ENCODE results near the gene KLHL20.
"Not testable (repeated sequence)": the region's sequence is repeated elsewhere in the genome, so short reads cannot be mapped to it uniquely, and the experiment has no call there.

Gene KLHL20

GRCh38 chr1:173688300-173688699, 26.5 kb upstream of the KLHL20 start:
- H3K4me3 ChIP-seq (ENCODE audit: insufficient read depth in 1 of 2, low read depth in 1 of 2, low read length in 2 of 2) = no peak overlapping the region
- WGBS = 94% methylated on average over 2 of the region's 2 CpGs
- no peaks in the 10 kb centered on the region for H3K36me3 ChIP-seq (ENCODE audit: control insufficient read depth in 1 of 2, insufficient read depth in 2 of 2, low read depth in 1 of 2, low read length in 2 of 2)
- H2BK12ac ChIP-seq (ENCODE audit: low read length in 2 of 2) = no peak overlapping the region
- no peak overlapping the region for H3K27ac ChIP-seq (ENCODE audit: low read length, poor library complexity, severe bottlenecking)
- H3K9me3 ChIP-seq (ENCODE audit: control insufficient read depth, low read length) = no peaks in the 10 kb centered on the region
- H3K27me3 ChIP-seq (ENCODE audit: control insufficient read depth in 1 of 2, insufficient read depth in 1 of 2, low read length in 2 of 2) = no peaks in the 10 kb centered on the region
- no peak overlapping the region for H2AFZ ChIP-seq (ENCODE audit: low read depth, low read length)
- H3K23ac ChIP-seq (ENCODE audit: low read length in 2 of 2) = no peak overlapping the region
- H2BK120ac ChIP-seq (ENCODE audit: low read depth, low read length) = no peak overlapping the region
- no peaks in the 10 kb centered on the region for H3K4me1 ChIP-seq (ENCODE audit: control insufficient read depth, insufficient read depth, low read depth, low read length)
- no peak overlapping the region for H3K9ac ChIP-seq (ENCODE audit: low read length)
- H2AK5ac ChIP-seq (ENCODE audit: low read length, severe bottlenecking) = no peak overlapping the region
- no peak overlapping the region for H3K4ac ChIP-seq (ENCODE audit: low read depth in 1 of 2, low read length in 2 of 2)
- H4K91ac ChIP-seq (ENCODE audit: low read length) = no peak overlapping the region
- no peaks in the 10 kb centered on the region for H3K79me1 ChIP-seq (replicated peaks; ENCODE audit: low read length, poor library complexity, severe bottlenecking)
- DNase-seq = no peak
- H2BK5ac ChIP-seq (ENCODE audit: low read depth, low read length, poor library complexity, severe bottlenecking) = no peak overlapping the region
- H3K4me2 ChIP-seq (ENCODE audit: low read length, poor library complexity, severe bottlenecking) = no peak overlapping the region
- H2BK15ac ChIP-seq (ENCODE audit: low read depth, poor library complexity, severe bottlenecking) = no peak overlapping the region
- no peak overlapping the region for H3K18ac ChIP-seq (ENCODE audit: low read depth in 1 of 2, low read length in 2 of 2)
- H4K8ac ChIP-seq (ENCODE audit: low read length) = no peak overlapping the region
- H3K14ac ChIP-seq (ENCODE audit: low read length in 2 of 2) = no peak overlapping the region

- no peak overlapping the region for H2BK15ac ChIP-seq (ENCODE audit: low read depth, poor library complexity, severe bottlenecking)
- H2AK5ac ChIP-seq (ENCODE audit: low read length, severe bottlenecking) = no peak overlapping the region
- H3K14ac ChIP-seq (ENCODE audit: low read length in 2 of 2) = no peak overlapping the region
- DNase-seq = no peak
- H2AFZ ChIP-seq (ENCODE audit: low read depth, low read length) = no peak overlapping the region
- no peak overlapping the region for H4K91ac ChIP-seq (ENCODE audit: low read length)
- H3K4me1 ChIP-seq (ENCODE audit: control insufficient read depth, insufficient read depth, low read depth, low read length) = no peaks in the 10 kb centered on the region
- no peak overlapping the region for H3K4me2 ChIP-seq (ENCODE audit: low read length, poor library complexity, severe bottlenecking)
- H3K9ac ChIP-seq (ENCODE audit: low read length) = no peak overlapping the region
- no peak overlapping the region for H2BK12ac ChIP-seq (ENCODE audit: low read length in 2 of 2)
- no peak overlapping the region for H3K27ac ChIP-seq (ENCODE audit: low read length, poor library complexity, severe bottlenecking)
- H3K36me3 ChIP-seq (ENCODE audit: control insufficient read depth in 1 of 2, insufficient read depth in 2 of 2, low read depth in 1 of 2, low read length in 2 of 2) = no peaks in the 10 kb centered on the region
- no peak overlapping the region for H3K4me3 ChIP-seq (ENCODE audit: insufficient read depth in 1 of 2, low read depth in 1 of 2, low read length in 2 of 2)
- no peak overlapping the region for H3K23ac ChIP-seq (ENCODE audit: low read length in 2 of 2)
- no peaks in the 10 kb centered on the region for H3K9me3 ChIP-seq (ENCODE audit: control insufficient read depth, low read length)
- H3K79me1 ChIP-seq (replicated peaks; ENCODE audit: low read length, poor library complexity, severe bottlenecking) = no peaks in the 10 kb centered on the region
- no peak overlapping the region for H2BK120ac ChIP-seq (ENCODE audit: low read depth, low read length)
- H4K8ac ChIP-seq (ENCODE audit: low read length) = no peak overlapping the region
- H3K27me3 ChIP-seq (ENCODE audit: control insufficient read depth in 1 of 2, insufficient read depth in 1 of 2, low read length in 2 of 2) = no peaks in the 10 kb centered on the region
- no peak overlapping the region for H3K4ac ChIP-seq (ENCODE audit: low read depth in 1 of 2, low read length in 2 of 2)
- no peak overlapping the region for H3K18ac ChIP-seq (ENCODE audit: low read depth in 1 of 2, low read length in 2 of 2)
- no peak overlapping the region for H2BK5ac ChIP-seq (ENCODE audit: low read depth, low read length, poor library complexity, severe bottlenecking)
Measured at GRCh38 chr1:173693238-173693637, 21.5 kb upstream of the KLHL20 start.

GRCh38 chr1:173701299-173701698, 13.5 kb upstream of the KLHL20 start:
- H3K27me3 ChIP-seq (ENCODE audit: control insufficient read depth in 1 of 2, insufficient read depth in 1 of 2, low read length in 2 of 2); H3K14ac ChIP-seq (ENCODE audit: low read length in 2 of 2); H3K4me1 ChIP-seq (ENCODE audit: control insufficient read depth, insufficient read depth, low read depth, low read length); H2BK12ac ChIP-seq (ENCODE audit: low read length in 2 of 2); H3K4me3 ChIP-seq (ENCODE audit: insufficient read depth in 1 of 2, low read depth in 1 of 2, low read length in 2 of 2); H4K91ac ChIP-seq (ENCODE audit: low read length); H3K23ac ChIP-seq (ENCODE audit: low read length in 2 of 2); H4K8ac ChIP-seq (ENCODE audit: low read length); DNase-seq; H2BK5ac ChIP-seq (ENCODE audit: low read depth, low read length, poor library complexity, severe bottlenecking); H3K18ac ChIP-seq (ENCODE audit: low read depth in 1 of 2, low read length in 2 of 2); H2BK15ac ChIP-seq (ENCODE audit: low read depth, poor library complexity, severe bottlenecking); H2AFZ ChIP-seq (ENCODE audit: low read depth, low read length); H3K9ac ChIP-seq (ENCODE audit: low read length); H3K27ac ChIP-seq (ENCODE audit: low read length, poor library complexity, severe bottlenecking); H2AK5ac ChIP-seq (ENCODE audit: low read length, severe bottlenecking); H3K36me3 ChIP-seq (ENCODE audit: control insufficient read depth in 1 of 2, insufficient read depth in 2 of 2, low read depth in 1 of 2, low read length in 2 of 2); H2BK120ac ChIP-seq (ENCODE audit: low read depth, low read length); H3K79me1 ChIP-seq (replicated peaks; ENCODE audit: low read length, poor library complexity, severe bottlenecking); H3K9me3 ChIP-seq (ENCODE audit: control insufficient read depth, low read length); H3K4ac ChIP-seq (ENCODE audit: low read depth in 1 of 2, low read length in 2 of 2); H3K4me2 ChIP-seq (ENCODE audit: low read length, poor library complexity, severe bottlenecking): not testable (repeated sequence)
- 100% methylated on average over 2 of the region's 6 CpGs for WGBS

- no peak overlapping the region for H3K4me3 ChIP-seq (ENCODE audit: insufficient read depth in 1 of 2, low read depth in 1 of 2, low read length in 2 of 2)
- H2AK5ac ChIP-seq (ENCODE audit: low read length, severe bottlenecking) = no peak overlapping the region
- H3K4ac ChIP-seq (ENCODE audit: low read depth in 1 of 2, low read length in 2 of 2) = no peak overlapping the region
- H3K23ac ChIP-seq (ENCODE audit: low read length in 2 of 2) = no peak overlapping the region
- H2BK120ac ChIP-seq (ENCODE audit: low read depth, low read length) = no peak overlapping the region
- H3K27me3 ChIP-seq (ENCODE audit: control insufficient read depth in 1 of 2, insufficient read depth in 1 of 2, low read length in 2 of 2) = peaks cover 0 to 6% of the 10 kb centered on the region in 2 experiments
- no peak overlapping the region for H3K18ac ChIP-seq (ENCODE audit: low read depth in 1 of 2, low read length in 2 of 2)
- no peak overlapping the region for H3K9ac ChIP-seq (ENCODE audit: low read length)
- no peak overlapping the region for H4K8ac ChIP-seq (ENCODE audit: low read length)
- WGBS = 85% methylated on average over 1 of the region's 1 CpG
- H3K14ac ChIP-seq (ENCODE audit: low read length in 2 of 2) = no peak overlapping the region
- no peak overlapping the region for H2AFZ ChIP-seq (ENCODE audit: low read depth, low read length)
- H2BK5ac ChIP-seq (ENCODE audit: low read depth, low read length, poor library complexity, severe bottlenecking) = no peak overlapping the region
- no peak overlapping the region for H4K91ac ChIP-seq (ENCODE audit: low read length)
- no peaks in the 10 kb centered on the region for H3K36me3 ChIP-seq (ENCODE audit: control insufficient read depth in 1 of 2, insufficient read depth in 2 of 2, low read depth in 1 of 2, low read length in 2 of 2)
- no peaks in the 10 kb centered on the region for H3K9me3 ChIP-seq (ENCODE audit: control insufficient read depth, low read length)
- DNase-seq = no peak
- no peak overlapping the region for H3K4me2 ChIP-seq (ENCODE audit: low read length, poor library complexity, severe bottlenecking)
- no peak overlapping the region for H3K27ac ChIP-seq (ENCODE audit: low read length, poor library complexity, severe bottlenecking)
- H2BK15ac ChIP-seq (ENCODE audit: low read depth, poor library complexity, severe bottlenecking) = no peak overlapping the region
- H2BK12ac ChIP-seq (ENCODE audit: low read length in 2 of 2) = no peak overlapping the region
- H3K4me1 ChIP-seq (ENCODE audit: control insufficient read depth, insufficient read depth, low read depth, low read length) = no peaks in the 10 kb centered on the region
- H3K79me1 ChIP-seq (replicated peaks; ENCODE audit: low read length, poor library complexity, severe bottlenecking) = no peaks in the 10 kb centered on the region
Measured at GRCh38 chr1:173702736-173703135, 12.0 kb upstream of the KLHL20 start.

All from mesenchymal stem cell (in vitro differentiated cells and primary cell).